SW480 (cell line): ENCODE measurements around the gene ZNF492.
"Not testable (repeated sequence)": the region's sequence is repeated elsewhere in the genome, so short reads cannot be mapped to it uniquely, and the experiment has no call there.

Experiments
- DNase-seq: peaks from one replicate; pipeline ENCODE4 v3.0.0-alpha.2; 2016; ENCODE audit warnings: low spot score

Gene ZNF492

DNA sequence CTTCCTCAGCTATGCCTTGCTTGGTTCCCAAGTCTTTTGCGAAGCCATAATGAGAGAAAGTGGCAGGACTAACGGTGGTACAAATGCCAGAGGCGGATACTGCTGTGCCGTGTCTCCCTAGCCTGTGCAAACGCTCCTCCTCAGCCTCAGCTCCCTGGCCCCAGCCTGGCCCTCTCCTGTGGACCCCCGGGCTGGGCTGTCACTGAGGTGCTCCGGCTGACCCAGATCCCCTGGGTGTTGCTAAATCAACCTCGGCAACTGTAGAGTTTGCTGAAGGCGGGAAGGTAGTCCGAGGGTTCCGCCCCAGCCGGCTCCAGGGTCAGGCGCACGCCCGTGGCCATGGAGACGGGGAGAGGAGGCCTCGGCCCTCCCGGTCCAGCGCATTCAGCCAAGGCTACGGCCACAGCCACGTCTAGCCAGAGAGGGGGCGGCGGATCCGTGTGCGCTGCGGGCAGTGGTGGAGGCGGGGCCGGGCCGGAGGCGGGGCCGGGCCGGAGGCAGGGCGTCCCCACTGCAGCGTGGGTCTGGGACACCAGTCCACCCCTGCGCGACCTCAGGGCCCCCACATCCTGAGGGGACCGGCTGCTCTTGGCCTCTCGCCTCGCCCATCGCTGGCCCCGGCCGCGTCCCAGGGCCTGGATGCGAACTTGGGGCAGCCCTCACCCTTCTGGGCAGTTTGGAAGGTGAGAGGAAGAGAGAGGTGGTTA, 16.4 kb upstream of the ZNF492 start:
- no peak for DNase-seq

DNA sequence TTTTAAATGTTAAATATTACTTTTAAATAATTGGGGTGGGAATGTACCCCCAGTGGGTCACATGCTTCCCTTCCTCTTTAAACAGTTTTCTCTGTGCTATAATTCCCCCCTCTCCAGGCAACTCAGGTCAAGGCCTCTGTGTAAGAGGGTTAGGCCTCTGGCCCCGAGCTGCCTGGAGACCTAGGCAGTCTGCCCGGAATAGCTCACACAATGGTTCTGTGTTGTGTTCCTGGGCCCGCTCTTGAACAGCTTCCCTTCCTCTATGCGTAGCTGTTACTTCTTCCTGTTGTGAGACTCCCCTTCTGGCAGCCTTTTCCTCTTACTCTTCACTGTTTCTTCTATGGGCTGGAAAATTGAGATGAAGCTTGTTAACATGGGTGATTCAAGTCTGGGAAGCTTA, 14.8 kb upstream of the ZNF492 start:
- no peak for DNase-seq

DNA sequence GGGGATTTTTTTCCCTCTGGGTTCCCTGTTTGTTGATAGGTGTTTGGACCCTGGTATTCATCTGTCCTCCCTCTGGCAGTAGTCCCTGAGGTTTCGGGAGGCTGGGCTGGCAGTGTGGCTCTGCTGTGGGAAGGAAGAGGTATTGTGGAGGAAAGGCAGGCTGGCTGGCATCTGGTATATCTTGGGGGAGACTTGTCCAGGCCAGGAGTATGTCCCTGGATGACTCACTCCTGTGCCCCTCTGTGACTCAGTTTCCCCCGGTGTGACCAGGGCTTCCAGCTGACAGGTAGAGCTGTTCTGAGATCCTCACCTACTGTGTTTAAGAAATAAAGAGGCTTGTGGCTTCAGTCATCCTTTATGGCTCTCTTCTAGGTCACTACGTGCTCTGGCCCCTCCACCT, 14.2 kb upstream of the ZNF492 start:
- DNase-seq = no peak

- DNase-seq = no peak
Measured at GRCh38 chr19:22620401-22620800, 13.7 kb upstream of the ZNF492 start.

DNA sequence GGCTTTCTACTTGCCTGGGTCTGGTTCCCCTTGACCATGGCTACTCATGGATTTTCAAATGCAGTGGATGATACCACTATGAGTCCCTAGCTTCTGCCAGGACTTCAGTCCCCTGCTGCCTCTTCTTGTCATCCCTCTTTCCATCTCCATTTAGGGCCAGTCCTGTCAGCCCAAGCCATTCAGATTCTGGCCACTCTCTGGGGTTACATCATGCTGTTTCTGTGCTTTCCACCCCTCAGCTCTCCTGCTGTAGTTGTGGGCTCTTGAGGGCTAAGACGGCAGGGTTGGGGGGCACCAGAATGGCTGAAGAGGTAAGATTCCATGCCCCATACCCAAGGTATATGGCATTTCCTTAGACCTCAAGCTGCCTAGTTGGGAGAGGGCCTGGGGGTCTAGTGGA, 13.2 kb upstream of the ZNF492 start:
- DNase-seq = no peak

DNA sequence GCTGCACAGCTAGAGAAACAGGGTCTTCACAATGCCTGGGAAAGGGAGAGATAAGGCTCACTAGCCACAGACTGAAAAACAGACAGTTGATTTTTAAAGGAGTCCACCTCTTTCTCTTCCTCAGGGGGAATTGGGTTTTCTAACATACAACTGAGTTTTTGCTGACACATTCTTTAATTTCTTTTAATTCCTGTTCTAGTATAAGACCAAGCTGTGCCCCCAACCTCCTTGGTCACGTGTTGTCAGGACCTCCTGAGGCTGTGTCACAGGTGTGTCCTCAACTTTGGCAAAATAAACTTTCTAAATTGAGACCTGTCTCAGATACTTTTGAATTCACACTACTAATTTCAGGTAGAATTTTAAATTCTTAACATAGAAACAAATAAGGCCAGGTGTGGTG, 12.1 kb upstream of the ZNF492 start:
- no peak for DNase-seq

GRCh38 chr19:22622901-22623840, 11.0 kb upstream of the ZNF492 start:
- no peak for DNase-seq

DNA sequence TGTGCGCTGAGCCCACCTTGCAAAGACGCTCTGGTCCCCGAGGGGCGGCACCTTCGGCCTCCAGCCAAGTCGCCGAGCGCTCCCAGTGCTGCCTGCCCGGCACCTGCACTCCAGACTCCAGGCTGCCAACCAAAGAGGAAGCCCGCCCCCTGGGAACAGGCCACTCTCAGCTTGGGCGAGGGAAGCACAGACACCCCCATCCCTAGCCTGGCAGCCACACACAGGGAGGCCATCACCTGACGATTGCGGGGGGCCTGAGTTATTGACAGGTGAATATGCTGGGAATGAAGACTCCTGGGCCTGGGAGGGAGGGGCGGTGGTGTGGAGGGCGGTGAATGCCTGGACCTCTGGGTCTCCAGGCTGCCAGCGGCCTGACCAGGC, 10.3 kb upstream of the ZNF492 start:
- no peak for DNase-seq

DNA sequence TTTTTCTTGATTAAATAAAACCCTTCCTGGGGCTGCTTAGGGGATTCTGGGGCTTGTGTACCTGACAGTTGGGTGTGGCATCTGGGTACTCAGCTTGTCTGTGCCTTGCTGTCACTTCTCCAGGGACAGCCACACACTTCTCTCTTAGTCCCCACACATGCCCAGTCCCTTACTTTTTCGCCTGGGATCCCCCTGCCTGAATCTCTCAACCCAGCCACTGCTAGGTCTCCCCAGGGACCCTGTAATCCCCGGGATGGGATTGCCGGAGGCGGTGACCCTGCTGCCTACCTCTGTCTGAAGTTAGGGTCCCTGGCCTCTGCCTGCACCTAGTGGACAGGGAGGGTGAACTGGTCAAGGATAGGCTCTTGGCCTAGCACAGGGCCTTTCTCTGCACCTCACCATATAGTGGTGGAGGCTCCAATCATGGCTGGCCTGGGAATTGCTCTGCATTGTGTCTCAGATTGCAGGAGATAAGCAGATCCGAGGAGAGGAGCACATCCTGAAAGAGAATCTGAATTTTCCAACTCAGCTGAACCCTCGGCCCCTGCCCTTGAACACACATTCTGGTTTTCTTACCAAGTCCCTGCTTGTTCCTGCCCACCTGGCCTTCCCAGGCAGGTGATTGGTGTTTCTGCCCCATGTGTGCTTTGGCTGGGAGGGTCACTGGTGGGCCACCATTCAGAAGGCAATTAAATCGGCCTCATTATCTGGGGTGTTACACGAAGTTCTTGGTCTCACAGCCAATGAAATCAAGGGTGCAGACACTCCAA, 8.7 kb upstream of the ZNF492 start:
- DNase-seq = no peak

DNA sequence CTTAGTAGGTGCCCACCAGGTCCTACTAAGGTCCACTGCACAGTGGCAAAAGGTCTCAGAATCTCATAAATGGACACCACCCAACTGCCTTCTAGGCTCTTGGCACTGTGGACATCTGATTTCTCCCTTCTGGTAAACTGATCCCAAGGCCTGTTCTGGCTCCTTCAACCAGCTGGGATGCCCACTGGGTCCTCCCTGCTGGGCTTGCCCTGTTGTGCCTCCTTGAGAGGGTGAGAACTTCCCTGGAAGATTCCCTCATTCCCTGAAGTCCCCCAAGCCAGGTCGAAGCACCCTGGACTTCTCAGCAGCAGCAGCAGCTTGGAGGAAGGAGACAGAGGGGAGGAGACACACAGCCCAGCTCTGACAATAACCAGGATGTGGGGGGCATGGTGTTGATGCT, 6.6 kb upstream of the ZNF492 start:
- no peak for DNase-seq

DNA sequence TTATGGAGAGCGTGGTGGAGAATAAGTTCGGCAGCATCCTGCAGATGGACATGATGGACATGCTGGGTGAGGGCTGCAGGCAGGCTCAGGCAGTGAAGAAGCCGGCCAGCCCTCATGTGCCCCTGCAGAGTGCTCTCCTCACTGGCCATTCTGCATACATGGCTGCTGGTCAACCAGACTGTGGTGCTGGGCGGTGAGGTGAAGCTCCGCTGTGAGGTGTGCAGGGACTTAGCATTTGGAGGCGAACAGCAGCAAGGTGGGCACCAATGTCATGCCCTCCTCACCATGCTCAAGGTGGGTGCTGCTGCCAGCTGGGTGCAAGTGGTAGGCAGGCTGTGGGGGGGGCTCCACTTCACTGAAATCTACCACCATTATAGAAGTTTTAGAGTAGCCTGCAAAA, 5.7 kb upstream of the ZNF492 start:
- no peak for DNase-seq

DNA sequence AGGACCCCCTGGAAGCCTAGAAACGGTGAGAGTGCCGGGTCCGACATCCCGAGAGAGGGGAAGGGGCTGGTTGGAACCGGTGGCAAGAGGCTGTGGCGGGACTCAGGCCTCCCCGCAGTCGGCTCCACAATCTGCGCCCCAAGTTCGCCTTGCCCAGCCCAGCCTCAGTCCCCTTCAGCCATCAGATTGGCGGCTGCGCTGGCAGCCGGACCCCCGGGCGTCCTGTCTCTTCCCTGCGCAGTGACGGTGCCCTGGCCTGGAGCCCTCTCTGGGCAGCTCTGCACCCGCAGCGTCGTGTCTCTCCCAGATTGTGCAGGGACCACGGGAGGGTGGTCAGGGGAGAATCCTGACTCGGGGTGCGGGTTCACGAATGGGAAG, 315 bp downstream of the ZNF492 start:
- DNase-seq = no peak

GRCh38 chr19:22685493-22685892, 51.4 kb downstream of the ZNF492 start:
- not testable (repeated sequence) for DNase-seq

- DNase-seq = not testable (repeated sequence)
Measured at GRCh38 chr19:22702661-22703060, 68.5 kb downstream of the ZNF492 start.

DNA sequence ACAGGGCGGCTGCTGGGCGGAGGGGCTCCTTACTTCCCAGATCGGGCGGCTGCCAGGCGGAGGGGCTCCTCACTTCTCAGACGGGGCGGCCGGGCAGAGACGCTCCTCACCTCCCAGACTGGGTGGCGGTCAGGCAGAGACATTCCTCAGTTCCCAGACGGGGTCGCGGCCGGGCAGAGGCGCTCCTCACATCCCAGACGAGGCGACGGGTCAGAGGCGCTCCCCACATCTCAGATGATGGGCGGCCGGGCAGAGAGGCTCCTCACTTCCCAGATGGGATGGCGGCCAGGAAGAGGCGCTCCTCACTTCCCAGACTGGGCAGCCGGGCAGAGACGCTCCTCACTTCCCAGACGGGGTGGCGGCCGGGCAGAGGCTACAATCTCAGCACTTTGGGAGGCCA, 69.0 kb downstream of the ZNF492 start:
- not testable (repeated sequence) for DNase-seq

GRCh38 chr19:22708983-22709382, 74.9 kb downstream of the ZNF492 start:
- DNase-seq = no peak
